Astrocyte (in vitro differentiated cells and primary cell): Measurements from ENCODE around the gene TMEM154.

Experiments used
- EZH2 ChIP-seq: IDR thresholded peaks from 2 replicates; pipeline ENCODE4 v1.6.1; 2012; ENCODE audit warnings: mild to moderate bottlenecking, low read length, inconsistent platforms; ENCODE audit not compliant: insufficient read depth
- TF ChIP-seq, protein P1 (sequence below): IDR thresholded peaks from 2 replicates; pipeline ENCODE4 v1.5.1; 2011; ENCODE audit warnings: low read depth, mild to moderate bottlenecking, inconsistent platforms, low read length, moderate library complexity; ENCODE audit not compliant: insufficient read depth

DNA sequence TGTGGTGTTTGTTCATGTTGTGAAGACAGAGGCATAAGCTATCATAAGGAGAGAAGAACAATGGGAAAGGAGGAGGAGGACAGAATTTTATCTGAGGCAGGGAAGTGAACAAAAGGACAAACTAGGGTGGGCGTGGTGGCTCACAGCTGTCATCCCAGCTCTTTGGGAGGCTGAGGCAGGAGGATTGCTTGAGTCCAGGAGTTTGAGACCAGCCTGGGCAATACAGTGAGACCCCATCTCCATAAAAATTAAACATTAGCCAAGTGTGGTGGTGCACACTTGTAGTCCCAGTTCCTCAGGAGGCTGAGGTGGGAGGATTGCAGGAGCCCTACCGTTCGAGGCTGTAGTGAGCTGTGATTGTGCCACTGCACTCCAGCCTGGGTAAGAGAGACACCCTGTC is 49.9 kb downstream of the TMEM154 start:
- TF ChIP-seq EZH2: no peak
- TF ChIP-seq, protein P1, sequence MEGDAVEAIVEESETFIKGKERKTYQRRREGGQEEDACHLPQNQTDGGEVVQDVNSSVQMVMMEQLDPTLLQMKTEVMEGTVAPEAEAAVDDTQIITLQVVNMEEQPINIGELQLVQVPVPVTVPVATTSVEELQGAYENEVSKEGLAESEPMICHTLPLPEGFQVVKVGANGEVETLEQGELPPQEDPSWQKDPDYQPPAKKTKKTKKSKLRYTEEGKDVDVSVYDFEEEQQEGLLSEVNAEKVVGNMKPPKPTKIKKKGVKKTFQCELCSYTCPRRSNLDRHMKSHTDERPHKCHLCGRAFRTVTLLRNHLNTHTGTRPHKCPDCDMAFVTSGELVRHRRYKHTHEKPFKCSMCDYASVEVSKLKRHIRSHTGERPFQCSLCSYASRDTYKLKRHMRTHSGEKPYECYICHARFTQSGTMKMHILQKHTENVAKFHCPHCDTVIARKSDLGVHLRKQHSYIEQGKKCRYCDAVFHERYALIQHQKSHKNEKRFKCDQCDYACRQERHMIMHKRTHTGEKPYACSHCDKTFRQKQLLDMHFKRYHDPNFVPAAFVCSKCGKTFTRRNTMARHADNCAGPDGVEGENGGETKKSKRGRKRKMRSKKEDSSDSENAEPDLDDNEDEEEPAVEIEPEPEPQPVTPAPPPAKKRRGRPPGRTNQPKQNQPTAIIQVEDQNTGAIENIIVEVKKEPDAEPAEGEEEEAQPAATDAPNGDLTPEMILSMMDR: no peak
